Measurements from ENCODE around the gene ABCA10. TPM values are rescaled to one million over a fixed set of nuclear protein-coding genes. Genes with fewer than 3 reads are reported as not detected.

Gene ABCA10
- total RNA-seq, 1 experiment from 2014 or later, result not detected

- H3K36me3 ChIP-seq, result no peaks in the 10 kb centered on the region
- no peaks in the 10 kb centered on the region for H3K9me3 ChIP-seq (replicated peaks)
- H3K4me3 ChIP-seq, result no peak overlapping the region
- no peak overlapping the region for H3K27ac ChIP-seq
- 0 out of 2 replicates have a peak, but pooled peaks cover 9% of the 10 kb centered on the region for H3K27me3 ChIP-seq
- no peak for DNase-seq
- no peaks in the 10 kb centered on the region for H3K4me1 ChIP-seq
These were observed 61.7 kb downstream of the ABCA10 start for GRCh38 chr17:69166957-69167356.

GRCh38 chr17:69164206-69164605, 64.4 kb downstream of the ABCA10 start:
- H3K36me3 ChIP-seq, result no peaks in the 10 kb centered on the region
- DNase-seq, result no peak
- H3K27me3 ChIP-seq, result 0 out of 2 replicates have a peak, but pooled peaks cover 7% of the 10 kb centered on the region
- H3K9me3 ChIP-seq (replicated peaks), result no peaks in the 10 kb centered on the region
- no peaks in the 10 kb centered on the region for H3K4me1 ChIP-seq
- H3K27ac ChIP-seq, result no peak overlapping the region
- H3K4me3 ChIP-seq, result no peak overlapping the region

- DNase-seq, result no peak
- no peaks in the 10 kb centered on the region for H3K36me3 ChIP-seq
- no peak overlapping the region for H3K27ac ChIP-seq
- no peak overlapping the region for H3K4me3 ChIP-seq
- 0 out of 2 replicates have a peak, but pooled peaks cover 3% of the 10 kb centered on the region for H3K27me3 ChIP-seq
- H3K4me1 ChIP-seq, result no peaks in the 10 kb centered on the region
- 0 out of 2 replicates have a peak, but pooled peaks cover 2% of the 10 kb centered on the region for H3K9me3 ChIP-seq (replicated peaks)
These were observed 69.2 kb downstream of the ABCA10 start for GRCh38 chr17:69159418-69159817.

GRCh38 chr17:69154267-69154666, 74.4 kb downstream of the ABCA10 start:
- H3K4me1 ChIP-seq, result no peaks in the 10 kb centered on the region
- no peak overlapping the region for H3K27ac ChIP-seq
- no peak overlapping the region for H3K4me3 ChIP-seq
- H3K36me3 ChIP-seq, result no peaks in the 10 kb centered on the region
- H3K27me3 ChIP-seq, result no peaks in the 10 kb centered on the region
- H3K9me3 ChIP-seq (replicated peaks), result 0 out of 2 replicates have a peak, but pooled peaks cover 2% of the 10 kb centered on the region
- DNase-seq, result no peak

- Histone ChIP-seq H3K36me3 (no peaks in the 10 kb centered on the region), H3K27me3 (no peaks in the 10 kb centered on the region), H3K4me3 (no peak overlapping the region), H3K4me1 (no peaks in the 10 kb centered on the region), H3K9me3 (replicated peaks) (no peaks in the 10 kb centered on the region), H3K27ac (no peak overlapping the region)
- DNase-seq, result no peak
These were observed 78.3 kb downstream of the ABCA10 start for GRCh38 chr17:69150333-69150732.

GRCh38 chr17:69147460-69147859, 81.2 kb downstream of the ABCA10 start:
- Histone ChIP-seq H3K4me3 (no peak overlapping the region), H3K36me3 (no peaks in the 10 kb centered on the region), H3K27me3 (no peaks in the 10 kb centered on the region), H3K27ac (no peak overlapping the region), H3K4me1 (no peaks in the 10 kb centered on the region), H3K9me3 (replicated peaks) (no peaks in the 10 kb centered on the region)
- DNase-seq, result no peak

GRCh38 chr17:69144331-69145255, 84.0 kb downstream of the ABCA10 start:
- peaks cover 4% of the 10 kb centered on the region; the same call in 1 of the 2 replicates for H3K27me3 ChIP-seq
- DNase-seq, result no peak
- H3K9me3 ChIP-seq (replicated peaks), result no peaks in the 10 kb centered on the region
- no peaks in the 10 kb centered on the region for H3K4me1 ChIP-seq
- no peak overlapping the region for H3K27ac ChIP-seq
- H3K4me3 ChIP-seq, result no peak overlapping the region
- H3K36me3 ChIP-seq, result no peaks in the 10 kb centered on the region

GRCh38 chr17:69143683-69144231, 84.9 kb downstream of the ABCA10 start:
- H3K9me3 ChIP-seq (replicated peaks), result no peaks in the 10 kb centered on the region
- peaks cover 4% of the 10 kb centered on the region; the same call in 1 of the 2 replicates for H3K27me3 ChIP-seq
- H3K4me1 ChIP-seq, result no peaks in the 10 kb centered on the region
- no peak overlapping the region for H3K4me3 ChIP-seq
- no peaks in the 10 kb centered on the region for H3K36me3 ChIP-seq
- DNase-seq, result no peak
- no peak overlapping the region for H3K27ac ChIP-seq

- no peaks in the 10 kb centered on the region for H3K4me1 ChIP-seq
- H3K27me3 ChIP-seq, result peaks cover 4% of the 10 kb centered on the region; the same call in 1 of the 2 replicates
- no peak overlapping the region for H3K4me3 ChIP-seq
- no peaks in the 10 kb centered on the region for H3K36me3 ChIP-seq
- H3K9me3 ChIP-seq (replicated peaks), result no peaks in the 10 kb centered on the region
- no peak for DNase-seq
- H3K27ac ChIP-seq, result no peak overlapping the region
These were observed 85.5 kb downstream of the ABCA10 start for GRCh38 chr17:69143151-69143550.

- Histone ChIP-seq H3K36me3 (no peaks in the 10 kb centered on the region), H3K4me1 (no peaks in the 10 kb centered on the region), H3K4me3 (no peak overlapping the region), H3K27ac (no peak overlapping the region), H3K9me3 (replicated peaks) (no peaks in the 10 kb centered on the region), H3K27me3 (peaks cover 4% of the 10 kb centered on the region; the same call in 1 of the 2 replicates)
- no peak for DNase-seq
These were observed 86.3 kb downstream of the ABCA10 start for GRCh38 chr17:69142175-69142802.

GRCh38 chr17:69141431-69142174, 87.0 kb downstream of the ABCA10 start, which contains the start of gene ABCA6:
Gene ABCA6, minus strand, starts transcription at chr17:69141895. Its CDS starts 1,192 bp downstream, at chr17:69140703.
- no peaks in the 10 kb centered on the region for H3K36me3 ChIP-seq
- no peaks in the 10 kb centered on the region for H3K9me3 ChIP-seq (replicated peaks)
- no peak within 1 kb of the TSS for H3K4me3 ChIP-seq
- no peak for DNase-seq
- H3K27ac ChIP-seq, result no peak within 1 kb of the TSS
- no peaks in the 10 kb centered on the region for H3K4me1 ChIP-seq
- H3K27me3 ChIP-seq, result peaks cover 4% of the 10 kb centered on the region; the same call in 1 of the 2 replicates

GRCh38 chr17:69134112-69134511, 94.5 kb downstream of the ABCA10 start:
- no peak overlapping the region for H3K4me3 ChIP-seq
- no peak overlapping the region for H3K27ac ChIP-seq
- no peaks in the 10 kb centered on the region for H3K4me1 ChIP-seq
- no peaks in the 10 kb centered on the region for H3K36me3 ChIP-seq
- peaks cover 3% of the 10 kb centered on the region; the same call in 1 of the 2 replicates for H3K27me3 ChIP-seq
- DNase-seq, result no peak
- no peaks in the 10 kb centered on the region for H3K9me3 ChIP-seq (replicated peaks)

GRCh38 chr17:69130627-69131296, 97.9 kb downstream of the ABCA10 start:
- Histone ChIP-seq H3K4me1 (no peaks in the 10 kb centered on the region), H3K9me3 (replicated peaks) (no peaks in the 10 kb centered on the region), H3K36me3 (no peaks in the 10 kb centered on the region), H3K4me3 (no peak overlapping the region), H3K27ac (no peak overlapping the region), H3K27me3 (peaks cover 3% of the 10 kb centered on the region)
- no peak for DNase-seq

- no peak for DNase-seq
- no peaks in the 10 kb centered on the region for H3K36me3 ChIP-seq
- H3K4me1 ChIP-seq, result no peaks in the 10 kb centered on the region
- H3K4me3 ChIP-seq, result no peak overlapping the region
- no peaks in the 10 kb centered on the region; the same call in none of the 2 replicates for H3K27me3 ChIP-seq
- H3K27ac ChIP-seq, result no peak overlapping the region
- no peaks in the 10 kb centered on the region for H3K9me3 ChIP-seq (replicated peaks)
These were observed 105.0 kb downstream of the ABCA10 start for GRCh38 chr17:69123626-69124025.

All from SJCRH30 (cell line).